NOMO-1 treated with dmso at 0.1 percent for 144 hours (cell line): ENCODE results near the gene CACNA1B.

Experiments
- DNase-seq: peaks from one replicate; lab custom pipeline; 2025; ENCODE audit not compliant: unreplicated experiment; lab: John Stamatoyannopoulos, UW

Gene CACNA1B

GRCh38 chr9:137978262-137978714 lies 100.7 kb downstream of the CACNA1B start:
- DNase-seq = no peak

- no peak for DNase-seq
Observed at GRCh38 chr9:137982200-137982599, 104.6 kb downstream of the CACNA1B start.

- DNase-seq = no peak
Observed at GRCh38 chr9:137984005-137984404, 106.4 kb downstream of the CACNA1B start.

- DNase-seq = no peak
Observed at GRCh38 chr9:137984520-137985257, 107.1 kb downstream of the CACNA1B start.

- DNase-seq = no peak
Observed at GRCh38 chr9:137985637-137986071, 108.1 kb downstream of the CACNA1B start.

- no peak for DNase-seq
Observed at GRCh38 chr9:137986268-137987099, 108.9 kb downstream of the CACNA1B start.

- DNase-seq = no peak
Observed at GRCh38 chr9:137987244-137988030, 109.9 kb downstream of the CACNA1B start.

- DNase-seq = no peak
Observed at GRCh38 chr9:137988051-137988450, 110.5 kb downstream of the CACNA1B start.

- no peak for DNase-seq
Observed at GRCh38 chr9:137988701-137989100, 111.1 kb downstream of the CACNA1B start.

GRCh38 chr9:137989156-137989555 lies 111.6 kb downstream of the CACNA1B start:
- no peak for DNase-seq

- no peak for DNase-seq
Observed at GRCh38 chr9:137989999-137990715, 112.6 kb downstream of the CACNA1B start.

- DNase-seq = no peak
Observed at GRCh38 chr9:138003485-138004190, 126.1 kb downstream of the CACNA1B start.

- no peak for DNase-seq
Observed at GRCh38 chr9:138006576-138007233, 129.1 kb downstream of the CACNA1B start.

GRCh38 chr9:138007566-138007917 lies 130.0 kb downstream of the CACNA1B start:
- no peak for DNase-seq

GRCh38 chr9:138007918-138008841 lies 130.6 kb downstream of the CACNA1B start:
- no peak for DNase-seq

- DNase-seq = no peak
Observed at GRCh38 chr9:138009016-138009802, 131.6 kb downstream of the CACNA1B start.

- DNase-seq = no peak
Observed at GRCh38 chr9:138009803-138010690, 132.5 kb downstream of the CACNA1B start.
